AG09319 (cell line): Measurements from ENCODE around the gene ARHGEF3.

ENCODE experiments used
- DNase-seq: peaks from one replicate; pipeline ENCODE4 v3.0.0-alpha.2; 2010; ENCODE audit warnings: low read depth; ENCODE audit errors: extremely low read depth
- TF ChIP-seq, protein P1 (sequence below): IDR thresholded peaks from 2 replicates; pipeline ENCODE4 v1.5.1; 2011; ENCODE audit warnings: low read depth, mild to moderate bottlenecking, inconsistent platforms, low read length, moderate library complexity

ARHGEF3 gene

GRCh38 chr3:56769116-56769707 lies 32.5 kb downstream of the ARHGEF3 start:
- no peak for DNase-seq
- TF ChIP-seq, protein P1, sequence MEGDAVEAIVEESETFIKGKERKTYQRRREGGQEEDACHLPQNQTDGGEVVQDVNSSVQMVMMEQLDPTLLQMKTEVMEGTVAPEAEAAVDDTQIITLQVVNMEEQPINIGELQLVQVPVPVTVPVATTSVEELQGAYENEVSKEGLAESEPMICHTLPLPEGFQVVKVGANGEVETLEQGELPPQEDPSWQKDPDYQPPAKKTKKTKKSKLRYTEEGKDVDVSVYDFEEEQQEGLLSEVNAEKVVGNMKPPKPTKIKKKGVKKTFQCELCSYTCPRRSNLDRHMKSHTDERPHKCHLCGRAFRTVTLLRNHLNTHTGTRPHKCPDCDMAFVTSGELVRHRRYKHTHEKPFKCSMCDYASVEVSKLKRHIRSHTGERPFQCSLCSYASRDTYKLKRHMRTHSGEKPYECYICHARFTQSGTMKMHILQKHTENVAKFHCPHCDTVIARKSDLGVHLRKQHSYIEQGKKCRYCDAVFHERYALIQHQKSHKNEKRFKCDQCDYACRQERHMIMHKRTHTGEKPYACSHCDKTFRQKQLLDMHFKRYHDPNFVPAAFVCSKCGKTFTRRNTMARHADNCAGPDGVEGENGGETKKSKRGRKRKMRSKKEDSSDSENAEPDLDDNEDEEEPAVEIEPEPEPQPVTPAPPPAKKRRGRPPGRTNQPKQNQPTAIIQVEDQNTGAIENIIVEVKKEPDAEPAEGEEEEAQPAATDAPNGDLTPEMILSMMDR: no peak

DNA sequence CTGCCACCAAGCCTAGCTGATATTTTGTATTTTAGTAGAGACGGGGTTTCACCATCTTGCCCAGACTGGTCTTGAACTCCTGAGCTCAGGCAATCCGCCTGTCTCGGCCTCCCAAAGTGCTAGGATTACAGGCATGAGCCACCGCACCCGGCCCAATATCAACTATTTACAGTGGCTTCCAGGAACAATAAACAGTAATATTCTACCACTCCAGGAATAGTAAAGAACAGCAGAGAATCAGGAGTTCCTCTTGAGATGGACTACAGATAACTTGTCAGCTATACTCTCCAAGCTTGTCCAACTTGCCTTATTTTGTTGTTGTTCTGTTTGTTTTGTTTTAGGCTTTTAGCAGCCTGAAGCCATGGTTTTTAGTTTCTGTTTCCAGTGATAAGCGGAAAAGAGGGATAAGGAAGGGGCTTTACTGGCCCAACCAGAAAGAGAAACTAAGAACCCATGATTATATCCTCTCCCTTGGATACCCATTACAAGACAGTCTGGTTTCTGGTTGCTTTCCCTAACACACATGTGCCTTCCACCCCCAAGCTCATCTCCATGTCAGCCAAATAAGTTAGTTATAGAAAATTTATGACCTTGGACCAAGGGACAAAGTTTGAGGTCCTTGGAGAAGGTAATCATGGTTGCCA lies 36.7 kb downstream of the ARHGEF3 start:
- DNase-seq: no peak
- TF ChIP-seq, protein P1: no peak

GRCh38 chr3:56764184-56764583 lies 37.6 kb downstream of the ARHGEF3 start:
- TF ChIP-seq, protein P1: no peak
- DNase-seq: no peak

DNA sequence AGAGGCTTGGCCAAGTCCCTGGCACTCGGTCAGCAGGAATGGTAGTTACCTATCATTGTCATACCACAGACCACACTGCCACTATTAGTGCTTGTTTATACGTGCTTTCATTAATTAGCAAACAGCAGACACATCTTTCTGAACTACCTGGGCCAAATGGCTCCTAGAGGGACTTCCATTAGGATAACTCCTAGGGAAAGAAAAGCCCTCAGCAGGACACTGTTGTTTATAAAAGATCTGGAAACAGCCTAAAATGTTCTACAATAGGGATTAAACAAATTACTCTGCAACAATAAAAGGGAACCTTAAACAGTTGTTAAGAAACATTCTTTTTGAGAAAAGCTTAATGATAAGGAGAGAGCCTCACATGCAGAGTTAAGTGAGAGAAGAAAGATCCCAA lies 38.5 kb downstream of the ARHGEF3 start:
- DNase-seq: no peak
- TF ChIP-seq, protein P1: no peak

DNA sequence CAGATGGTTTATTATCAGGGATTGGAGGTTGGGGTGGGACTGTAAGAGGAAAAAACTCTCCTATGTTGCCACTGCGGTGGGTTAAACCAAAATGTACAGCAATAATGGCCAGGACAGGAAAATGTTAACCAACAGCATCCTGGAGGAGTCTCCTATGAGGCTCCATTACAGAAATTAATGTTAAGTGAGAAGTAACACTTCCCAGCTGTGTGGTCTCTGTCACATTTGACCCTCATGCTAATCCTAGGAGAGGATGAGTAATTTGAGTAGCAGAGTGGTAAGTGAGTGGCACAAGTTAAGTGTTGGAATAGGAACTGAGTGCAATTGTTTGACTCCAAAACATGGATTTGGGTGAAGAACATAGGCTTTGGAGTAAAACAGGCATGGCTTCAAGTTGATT lies 39.0 kb downstream of the ARHGEF3 start:
- TF ChIP-seq, protein P1: no peak
- DNase-seq: no peak

- TF ChIP-seq, protein P1: no peak
- DNase-seq: no peak
Observed at GRCh38 chr3:56761887-56762651, 39.7 kb downstream of the ARHGEF3 start.

GRCh38 chr3:56761023-56761422 lies 40.7 kb downstream of the ARHGEF3 start:
- TF ChIP-seq, protein P1: no peak
- DNase-seq: no peak
